ENCODE results near the gene TRIL. TPM values are rescaled to one million over a fixed set of nuclear protein-coding genes. Genes with fewer than 3 reads are reported as not detected.

TRIL gene
- total and polyA plus RNA-seq, 2 of the 13 experiments (the other 11 are each of a cell fraction or from before 2014, with no cell fraction given), result 0.18 to 0.40 TPM

- Histone ChIP-seq H3K79me2 (ENCODE audit: insufficient read depth, low read length) (no peaks in the 10 kb centered on the region), H3K27ac (ENCODE audit: extremely low read length, insufficient read depth, low read length) (no peak overlapping the region), H3K27me3 (ENCODE audit: control insufficient read depth in 1 of 2, insufficient read depth in 2 of 2, low read length in 2 of 2) (no peaks in the 10 kb centered on the region), H2AFZ (ENCODE audit: low read length) (no peak overlapping the region), H4K20me1 (ENCODE audit: insufficient read depth, low read length) (no peaks in the 10 kb centered on the region), H3K36me3 (replicated peaks in 1 of 2; ENCODE audit: control insufficient read depth in 1 of 2, insufficient read depth in 2 of 2, low read length in 2 of 2) (no peaks in the 10 kb centered on the region; a peak in 1 of 5 replicates), H3K9me3 (ENCODE audit: low read length) (no peaks in the 10 kb centered on the region), H3K4me3 (replicated peaks in 1 of 3; ENCODE audit: insufficient read depth in 1 of 3, low read depth in 2 of 3, low read length in 3 of 3) (no peak overlapping the region), H3K9ac (ENCODE audit: insufficient read depth, low read depth, low read length) (no peak overlapping the region), H3K4me2 (ENCODE audit: low read depth, low read length) (no peak overlapping the region), H3K4me1 (ENCODE audit: insufficient read depth, low read length) (0 out of 2 replicates have a peak, but pooled peaks cover 5% of the 10 kb centered on the region)
- 96% methylated on average over 1 of the region's 1 CpG for WGBS (ENCODE audit: low lambda C conversion rate)
- in situ Hi-C loops (cut with HindIII; ENCODE audit: extremely low pct_ligation_motif_present, low pct_unique_long_range_greater_than_20kb) (no loop called here), intact Hi-C loops (cut with micrococcal nuclease; ENCODE audit: unreplicated experiment) (no loop called here)
- POLR2A ChIA-PET, result no interaction called here
- BruUV-seq (replicated peaks), result no TSS peak
- DNase-seq (ENCODE audit: low spot score) (no peak), FAIRE-seq (no peak), ATAC-seq (no peak)
- CTCF ChIA-PET (ENCODE audit: low intra/inter-chr PET ratio, low total read pairs), result no interaction called here
- TF ChIP-seq MED13 (CRISPR knock-in tag; IDR thresholded peaks at IDR 0.05), result no peak
- TF ChIP-seq KLF9 (CRISPR knock-in tag; IDR thresholded peaks at IDR 0.05; ENCODE audit: low read depth), result no peak
- TF ChIP-seq ZNF772 (CRISPR knock-in tag; IDR thresholded peaks at IDR 0.05), result no peak
- no peak for TF ChIP-seq TGIF2 (CRISPR knock-in tag; IDR thresholded peaks at IDR 0.05)
- TF ChIP-seq MYPOP (CRISPR knock-in tag; IDR thresholded peaks at IDR 0.05), result no peak
- TF ChIP-seq KLF13 (CRISPR knock-in tag; IDR thresholded peaks at IDR 0.05), result no peak
- TF ChIP-seq SP140L (CRISPR knock-in tag; IDR thresholded peaks at IDR 0.05; ENCODE audit: borderline replicate concordance), result no peak
- no peak for TF ChIP-seq SP2 (CRISPR knock-in tag; IDR thresholded peaks at IDR 0.05)
- TF ChIP-seq AKAP8 (CRISPR knock-in tag; IDR thresholded peaks at IDR 0.05), result no peak
- no peak for TF ChIP-seq ZBTB4 (CRISPR knock-in tag; IDR thresholded peaks at IDR 0.05; ENCODE audit: borderline replicate concordance)
- no peak for TF ChIP-seq ZNF510 (CRISPR knock-in tag; IDR thresholded peaks at IDR 0.05; ENCODE audit: low read depth)
- TF ChIP-seq ZNF784 (CRISPR knock-in tag; IDR thresholded peaks at IDR 0.05; ENCODE audit: borderline replicate concordance), result no peak
- no peak for TF ChIP-seq XBP1 (CRISPR knock-in tag; IDR thresholded peaks at IDR 0.05)
- no peak for TF ChIP-seq CHD4 (IDR thresholded peaks at IDR 0.05; ENCODE audit: borderline replicate concordance, low read length)
- TF ChIP-seq, protein P1, sequence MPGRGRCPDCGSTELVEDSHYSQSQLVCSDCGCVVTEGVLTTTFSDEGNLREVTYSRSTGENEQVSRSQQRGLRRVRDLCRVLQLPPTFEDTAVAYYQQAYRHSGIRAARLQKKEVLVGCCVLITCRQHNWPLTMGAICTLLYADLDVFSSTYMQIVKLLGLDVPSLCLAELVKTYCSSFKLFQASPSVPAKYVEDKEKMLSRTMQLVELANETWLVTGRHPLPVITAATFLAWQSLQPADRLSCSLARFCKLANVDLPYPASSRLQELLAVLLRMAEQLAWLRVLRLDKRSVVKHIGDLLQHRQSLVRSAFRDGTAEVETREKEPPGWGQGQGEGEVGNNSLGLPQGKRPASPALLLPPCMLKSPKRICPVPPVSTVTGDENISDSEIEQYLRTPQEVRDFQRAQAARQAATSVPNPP (CRISPR knock-in tag; IDR thresholded peaks at IDR 0.05), result no peak
- no peak for TF ChIP-seq ZNF292 (CRISPR knock-in tag; IDR thresholded peaks at IDR 0.05; ENCODE audit: borderline replicate concordance, low read depth)
- TF ChIP-seq, protein P2, sequence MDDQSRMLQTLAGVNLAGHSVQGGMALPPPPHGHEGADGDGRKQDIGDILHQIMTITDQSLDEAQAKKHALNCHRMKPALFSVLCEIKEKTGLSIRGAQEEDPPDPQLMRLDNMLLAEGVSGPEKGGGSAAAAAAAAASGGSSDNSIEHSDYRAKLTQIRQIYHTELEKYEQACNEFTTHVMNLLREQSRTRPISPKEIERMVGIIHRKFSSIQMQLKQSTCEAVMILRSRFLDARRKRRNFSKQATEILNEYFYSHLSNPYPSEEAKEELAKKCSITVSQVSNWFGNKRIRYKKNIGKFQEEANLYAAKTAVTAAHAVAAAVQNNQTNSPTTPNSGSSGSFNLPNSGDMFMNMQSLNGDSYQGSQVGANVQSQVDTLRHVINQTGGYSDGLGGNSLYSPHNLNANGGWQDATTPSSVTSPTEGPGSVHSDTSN (CRISPR knock-in tag; IDR thresholded peaks at IDR 0.05; ENCODE audit: borderline replicate concordance), result no peak
- TF ChIP-seq ZNF143 (CRISPR knock-in tag; IDR thresholded peaks at IDR 0.05), result no peak
- no peak for TF ChIP-seq ZNF703 (CRISPR knock-in tag; IDR thresholded peaks at IDR 0.05; ENCODE audit: borderline replicate concordance)
These were observed 47.3 kb upstream of the TRIL start for GRCh38 chr7:29005406-29005805.

Data from HepG2 (cell line).